NCI-H1930 (cell line): Measurements from ENCODE around the gene ZFYVE9.
"Not testable (repeated sequence)": the region's sequence is repeated elsewhere in the genome, so short reads cannot be mapped to it uniquely, and the experiment has no call there.

Experiments
- DNase-seq, 2 experiments: peaks; one replicate each; lab custom pipeline; 2025; lab: John Stamatoyannopoulos, UW

Gene ZFYVE9

DNA sequence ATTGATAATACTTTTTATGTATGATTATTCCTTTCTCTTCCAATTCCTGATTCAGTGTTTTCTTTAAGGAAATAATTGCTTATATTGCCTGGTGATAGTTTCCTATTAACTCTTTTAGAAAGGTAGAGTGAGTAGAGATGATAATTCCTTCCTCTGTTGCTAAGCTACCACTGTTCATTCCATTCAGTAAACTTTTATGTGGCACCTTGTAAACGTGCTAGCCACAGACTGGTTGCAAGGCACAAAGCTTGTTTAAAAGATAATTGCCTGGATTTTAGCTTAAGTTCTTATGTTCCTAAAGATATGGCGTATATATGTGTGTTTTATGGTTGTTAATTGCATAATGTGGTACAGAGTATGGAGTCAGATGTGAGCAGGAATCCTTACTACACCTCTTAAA, 3.2 kb downstream of the ZFYVE9 start:
- no peak for DNase-seq

DNA sequence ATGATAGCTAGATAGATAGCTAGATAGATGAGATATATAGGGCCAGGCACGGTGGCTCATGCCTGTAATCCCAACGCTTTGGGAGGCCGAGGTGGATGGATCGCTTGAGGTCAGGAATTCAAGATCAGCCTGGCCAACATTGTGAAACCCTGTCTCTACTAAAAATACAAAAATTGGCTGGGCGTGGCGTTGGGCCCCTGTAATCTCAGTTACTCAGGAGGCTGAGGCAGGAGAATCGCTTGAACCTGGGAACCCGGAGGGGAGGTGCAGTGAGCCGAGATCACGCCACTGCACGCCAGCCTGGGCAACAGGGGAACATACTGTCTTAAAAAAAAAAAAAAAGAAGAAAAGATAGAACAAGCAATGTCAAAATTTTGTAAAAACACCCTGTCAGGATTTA, 8.6 kb downstream of the ZFYVE9 start:
- not testable (repeated sequence) for DNase-seq

DNA sequence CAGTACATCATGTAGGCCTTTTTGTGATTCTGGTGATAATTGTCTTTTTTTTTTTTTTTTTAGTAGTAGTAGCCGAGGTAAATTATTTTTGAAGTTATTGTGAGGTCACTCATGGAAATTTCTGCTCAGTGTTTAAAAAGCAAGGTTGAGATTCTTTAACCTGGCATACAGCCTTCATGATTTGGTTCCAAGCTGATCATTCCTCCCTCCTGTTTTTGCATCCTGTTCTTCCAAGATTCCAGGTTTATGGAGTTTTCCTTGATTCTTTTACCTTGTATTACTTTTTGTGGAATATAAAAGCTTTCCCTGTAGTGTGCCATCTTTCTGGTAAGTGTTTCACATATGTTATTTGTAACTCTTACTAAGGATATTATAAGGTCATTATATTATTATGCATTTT, 9.1 kb downstream of the ZFYVE9 start:
- no peak for DNase-seq

DNA sequence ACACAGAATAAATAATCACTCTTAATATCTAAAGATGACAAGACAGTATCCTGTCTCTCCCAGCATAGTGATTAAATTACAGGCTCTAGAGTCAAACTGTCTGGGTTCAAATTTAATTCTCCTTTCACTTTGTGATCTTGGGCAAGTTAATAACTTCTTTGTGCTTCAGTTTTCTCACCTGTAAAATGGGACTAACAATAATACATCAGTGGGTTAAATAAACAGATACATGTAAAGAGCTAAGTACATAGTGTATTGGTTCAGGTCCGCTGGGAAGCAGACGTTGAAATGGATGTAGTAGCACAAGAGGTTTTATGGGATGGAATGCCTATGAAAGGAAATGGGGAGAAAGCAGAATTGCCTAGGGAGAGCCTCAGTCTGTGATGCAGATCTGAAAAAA, 10.7 kb downstream of the ZFYVE9 start:
- DNase-seq = no peak

DNA sequence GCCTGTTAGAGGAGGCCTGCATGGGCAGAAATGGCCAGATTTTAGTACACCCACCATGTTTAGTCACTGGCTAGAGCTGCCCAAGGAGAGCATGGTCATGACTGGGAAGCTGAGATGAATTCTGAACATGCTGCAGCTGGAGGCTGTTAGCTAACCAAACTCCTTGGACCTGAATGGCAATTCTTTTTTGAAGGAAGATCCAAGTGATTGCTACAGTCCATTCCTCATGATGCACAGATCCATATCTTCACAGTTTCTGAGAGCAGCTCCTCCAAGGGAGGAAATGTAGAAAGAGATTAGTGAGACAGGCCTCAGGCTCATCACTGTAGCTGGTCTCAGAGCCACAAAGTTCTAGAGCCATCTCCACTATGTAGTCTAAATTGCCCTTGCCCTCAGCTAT, 11.1 kb downstream of the ZFYVE9 start:
- DNase-seq = no peak

DNA sequence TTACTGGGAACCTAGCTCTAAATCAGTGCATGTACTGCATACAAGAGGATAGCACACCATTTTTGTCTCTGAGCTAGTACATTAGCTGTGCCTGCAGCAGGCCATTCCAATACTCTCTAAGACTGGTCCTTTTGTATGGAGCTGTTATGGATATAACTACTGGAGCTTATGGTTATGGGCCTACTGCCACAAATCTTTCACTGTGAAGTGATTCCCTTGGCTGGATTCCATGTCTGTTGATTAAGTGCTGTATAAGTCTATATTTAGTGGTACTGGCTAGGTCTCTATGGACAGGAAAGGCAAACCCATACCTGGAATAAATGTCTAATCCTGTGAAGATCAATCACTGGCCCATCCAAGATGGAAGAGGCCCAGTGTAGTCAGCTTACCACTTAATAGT, 12.0 kb downstream of the ZFYVE9 start:
- DNase-seq = no peak

DNA sequence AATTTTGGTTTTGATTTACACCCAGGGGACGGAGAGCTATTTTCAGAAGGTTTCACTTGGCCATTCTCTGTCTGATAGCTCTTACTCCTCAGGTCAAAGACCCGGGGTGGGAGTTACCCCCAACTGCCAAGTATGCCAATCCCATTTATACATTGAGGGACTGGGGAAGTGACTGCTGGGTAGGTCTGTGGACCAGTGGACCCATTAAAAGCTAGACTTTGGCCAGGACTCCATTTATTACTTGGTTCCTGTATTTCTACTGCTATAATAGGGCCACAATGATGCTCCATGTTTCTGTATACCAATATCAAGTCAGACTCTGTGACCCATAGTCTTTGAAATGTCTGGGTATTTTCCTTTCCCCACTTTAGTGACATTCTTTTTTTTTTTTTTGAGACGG, 14.6 kb downstream of the ZFYVE9 start:
- no peak for DNase-seq

DNA sequence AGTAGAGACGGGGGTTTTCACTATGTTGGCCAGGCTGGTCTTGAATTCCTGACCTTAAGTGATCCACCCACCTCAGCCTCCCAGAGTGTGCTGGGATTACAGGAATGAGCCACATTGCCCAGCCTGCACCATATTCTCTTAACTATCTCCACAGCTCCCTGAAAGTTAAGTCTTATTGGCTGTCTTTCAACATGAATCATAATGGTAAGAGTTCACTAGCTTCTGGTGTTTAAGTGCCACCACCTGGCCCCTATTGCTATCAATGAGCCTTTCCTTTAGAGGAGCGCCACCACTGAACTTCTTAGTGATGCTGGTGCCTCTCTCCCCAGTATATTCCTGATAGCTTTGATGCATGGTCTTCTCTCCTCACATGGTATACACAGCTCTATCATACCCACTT, 15.7 kb downstream of the ZFYVE9 start:
- DNase-seq = no peak

DNA sequence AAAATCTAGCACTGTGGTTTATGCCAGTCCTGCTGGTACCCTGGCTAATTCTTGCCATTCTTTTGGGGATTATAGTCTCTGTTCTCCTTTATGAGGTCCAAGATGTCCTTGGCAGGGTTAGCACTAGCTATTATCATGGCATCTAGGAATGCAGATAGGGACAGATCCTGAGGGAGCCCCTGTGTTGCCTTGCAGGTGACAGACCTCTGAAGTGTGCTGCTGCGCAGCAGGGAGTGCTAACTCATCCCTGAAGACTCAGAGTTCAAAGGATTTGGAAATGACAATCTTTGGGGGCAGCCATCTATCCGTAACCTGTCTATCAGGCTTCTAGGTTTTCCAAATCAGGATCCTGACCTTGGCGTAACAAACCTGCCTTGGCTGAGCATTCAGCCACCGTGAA, 16.3 kb downstream of the ZFYVE9 start:
- no peak for DNase-seq

DNA sequence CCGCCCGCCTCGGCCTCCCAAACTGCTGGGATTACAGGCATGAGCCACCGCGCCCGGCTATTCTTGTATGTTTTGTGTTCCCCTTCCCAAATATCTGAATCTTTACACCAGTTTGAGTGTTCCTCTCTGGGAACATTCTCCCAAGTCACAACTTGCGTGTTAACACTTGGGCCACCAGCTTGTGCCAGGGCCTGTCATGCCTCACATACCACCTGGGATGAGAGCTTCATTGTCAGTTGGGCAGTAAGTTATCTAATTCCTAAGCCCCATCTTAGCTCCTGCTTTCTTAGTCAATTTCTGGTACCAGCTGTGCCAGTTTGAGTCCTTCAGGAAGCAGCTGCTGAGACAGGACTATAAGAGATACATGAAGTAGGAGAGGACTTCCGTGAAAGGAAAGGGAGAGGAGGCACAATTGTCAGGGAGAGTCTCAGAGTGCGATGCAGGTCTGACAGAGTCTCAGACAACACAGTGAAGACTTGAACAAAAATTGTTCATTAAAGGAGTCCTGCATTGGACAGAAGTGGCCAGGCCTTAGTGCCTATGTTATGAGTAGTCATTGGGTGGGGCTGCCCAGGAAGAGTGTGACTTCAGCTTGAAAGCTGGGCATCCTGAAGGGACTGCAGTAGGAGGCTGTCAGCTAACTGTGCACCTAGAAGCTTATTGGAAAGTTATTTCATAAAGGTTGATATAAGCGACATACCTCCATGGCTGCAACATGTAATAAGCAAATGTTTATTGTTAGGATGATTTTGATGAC, 17.3 kb downstream of the ZFYVE9 start:
- DNase-seq = no peak

DNA sequence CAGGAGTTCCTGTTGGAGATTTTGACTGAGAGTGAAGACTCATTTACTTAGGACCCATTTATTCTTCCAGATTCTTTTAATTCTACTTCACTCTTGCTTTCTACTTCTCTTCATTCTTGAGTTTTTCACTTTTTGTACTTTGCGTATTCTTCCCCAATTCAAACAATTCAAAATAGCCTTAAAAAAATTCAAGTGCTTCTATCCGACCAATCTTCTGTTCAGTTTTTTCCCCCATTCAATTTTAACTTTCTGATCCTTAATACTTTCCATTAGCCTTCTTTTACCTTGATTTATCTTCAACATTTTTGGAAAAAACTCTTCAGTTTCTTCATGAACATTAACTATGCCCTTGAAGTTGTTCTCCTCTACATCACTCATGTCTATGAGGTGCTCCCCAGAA, 21.1 kb downstream of the ZFYVE9 start:
- DNase-seq = no peak

DNA sequence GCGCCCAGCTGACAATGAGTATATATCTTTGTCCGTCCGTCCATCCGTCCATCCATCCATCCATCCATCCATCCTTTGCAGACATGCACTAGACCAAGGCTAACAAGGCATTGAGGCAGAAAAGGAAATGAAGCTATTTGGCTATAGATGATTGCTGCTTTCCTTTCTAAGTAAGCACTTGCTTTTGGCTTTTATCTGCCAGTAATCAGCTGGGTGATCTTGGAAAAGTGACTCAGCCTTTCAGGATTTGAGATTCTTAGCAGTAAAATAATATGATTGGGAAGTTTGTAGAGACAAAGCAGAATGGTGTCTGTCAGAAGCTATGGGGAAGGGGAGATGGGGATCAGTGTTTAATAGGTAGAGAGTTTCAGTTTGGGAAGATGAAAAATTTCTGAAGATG, 22.7 kb downstream of the ZFYVE9 start:
- no peak for DNase-seq

DNA sequence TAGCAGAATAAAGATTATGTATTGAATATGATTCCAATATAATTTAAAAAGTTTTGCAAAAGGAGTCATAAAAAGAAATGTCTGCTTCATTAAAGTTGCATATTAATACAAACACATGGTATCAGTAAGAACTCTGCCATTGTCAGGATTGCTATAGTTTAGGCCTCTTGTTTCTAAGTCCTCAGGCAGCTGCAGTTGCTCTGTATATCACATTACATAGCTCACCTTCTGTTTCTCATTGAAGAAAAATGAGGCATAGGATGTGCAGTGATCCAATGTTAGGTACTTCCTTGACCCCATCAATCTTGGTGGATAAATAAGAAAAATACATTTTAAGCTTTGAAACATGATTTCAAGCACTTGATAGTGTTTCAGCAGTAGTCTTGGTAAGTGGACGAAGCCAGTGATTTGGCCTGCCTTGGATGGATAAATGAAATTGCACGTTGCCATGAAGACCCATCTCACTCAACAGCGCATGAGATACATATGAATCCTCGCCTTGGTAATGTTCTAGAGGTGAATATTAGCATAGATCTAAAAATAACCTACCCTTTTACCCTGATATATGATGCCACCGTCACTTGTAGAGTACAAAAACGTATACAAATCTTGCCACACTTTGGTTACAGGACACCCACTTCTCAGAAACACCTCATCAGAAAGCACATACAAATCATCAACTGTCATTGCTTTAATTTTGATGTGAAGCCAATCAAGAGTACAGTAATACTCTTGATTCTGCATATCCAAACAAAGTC, 25.3 kb downstream of the ZFYVE9 start:
- no peak for DNase-seq

DNA sequence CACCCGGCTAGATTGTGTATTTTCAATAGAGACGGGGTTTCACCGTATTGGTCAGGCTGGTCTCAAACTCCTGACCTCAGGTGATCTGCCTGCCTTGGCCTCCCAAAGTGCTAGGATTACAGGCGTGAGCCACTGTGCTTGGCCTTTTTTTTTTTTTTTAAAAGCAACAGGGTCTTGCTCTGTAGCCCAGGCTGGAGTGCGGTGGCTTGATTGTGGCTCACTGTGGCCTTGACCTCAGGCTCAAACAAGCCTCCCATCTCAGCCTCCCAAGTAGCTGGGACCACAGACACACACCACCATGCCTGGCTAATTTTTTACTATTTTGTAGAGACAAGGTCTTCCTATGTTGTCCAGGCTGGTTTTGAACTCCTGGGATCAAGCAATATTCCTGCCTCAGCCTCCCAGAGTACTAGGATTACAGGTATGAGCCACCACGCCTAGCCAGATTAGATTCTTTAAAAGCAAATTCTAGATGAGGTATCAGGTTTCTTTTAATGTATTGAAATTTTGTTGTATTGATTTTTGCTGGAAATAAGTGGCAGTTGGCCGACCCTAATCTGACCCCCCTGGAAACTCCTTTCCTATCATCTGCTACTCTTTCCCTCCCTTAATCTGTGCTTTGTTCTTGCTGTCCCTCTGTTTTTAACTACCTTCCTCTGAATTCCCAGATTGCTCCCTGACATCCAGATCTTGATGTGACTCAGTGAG, 26.6 kb downstream of the ZFYVE9 start:
- no peak for DNase-seq

DNA sequence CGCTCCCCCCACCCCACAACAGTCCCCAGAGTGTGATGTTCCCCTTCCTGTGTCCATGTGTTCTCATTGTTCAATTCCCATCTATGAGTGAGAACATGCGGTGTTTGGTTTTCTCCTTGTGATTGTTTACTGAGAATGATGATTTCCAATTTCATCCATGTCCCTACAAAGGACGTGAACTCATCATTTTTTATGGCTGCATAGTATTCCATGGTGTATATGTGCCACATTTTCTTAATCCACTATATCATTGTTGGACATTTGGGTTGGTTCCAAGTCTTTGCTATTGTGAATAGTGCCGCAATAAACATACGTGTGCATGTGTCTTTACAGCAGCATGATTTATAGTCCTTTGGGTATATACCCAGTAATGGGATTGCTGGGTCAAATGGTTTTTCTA, 29.3 kb downstream of the ZFYVE9 start:
- not testable (repeated sequence) for DNase-seq

DNA sequence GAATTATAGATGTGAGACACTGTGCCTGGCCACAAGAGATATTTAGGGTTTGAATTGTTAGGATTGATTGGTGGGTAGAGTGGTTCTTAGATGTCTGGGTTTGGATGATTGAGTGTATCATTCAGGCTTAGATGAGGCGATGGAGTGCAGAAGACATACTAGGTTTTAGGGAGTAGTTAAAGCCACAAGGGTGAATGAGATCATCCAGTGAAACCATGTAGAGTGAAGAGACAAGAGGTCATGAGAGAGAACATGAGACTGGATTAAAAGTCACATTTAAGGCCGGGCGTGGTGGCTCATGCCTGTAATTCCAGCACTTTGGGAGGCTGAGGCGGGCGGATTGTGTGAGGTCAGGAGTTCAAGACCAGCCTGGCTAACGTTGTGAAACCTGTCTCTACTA, 37.2 kb downstream of the ZFYVE9 start:
- no peak for DNase-seq

DNA sequence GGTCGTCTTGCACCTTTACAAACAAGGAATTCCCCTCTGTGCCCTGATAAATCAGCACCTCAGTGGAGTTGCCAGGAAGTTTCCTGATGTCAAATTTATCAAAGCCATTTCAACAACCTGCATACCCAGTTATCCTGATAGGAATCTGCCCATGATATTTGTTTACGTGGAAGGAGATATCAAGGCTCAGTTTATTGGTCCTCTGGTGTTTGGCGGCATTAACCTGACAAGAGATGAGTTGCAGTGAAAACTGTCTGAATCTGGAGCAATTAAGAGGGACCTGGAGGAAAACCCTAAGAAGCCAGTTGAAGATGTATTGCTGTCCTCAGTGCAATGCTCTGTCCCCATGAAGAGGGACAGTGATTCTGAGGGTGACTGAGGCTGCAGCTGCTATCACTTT, 38.3 kb downstream of the ZFYVE9 start:
- DNase-seq = no peak

DNA sequence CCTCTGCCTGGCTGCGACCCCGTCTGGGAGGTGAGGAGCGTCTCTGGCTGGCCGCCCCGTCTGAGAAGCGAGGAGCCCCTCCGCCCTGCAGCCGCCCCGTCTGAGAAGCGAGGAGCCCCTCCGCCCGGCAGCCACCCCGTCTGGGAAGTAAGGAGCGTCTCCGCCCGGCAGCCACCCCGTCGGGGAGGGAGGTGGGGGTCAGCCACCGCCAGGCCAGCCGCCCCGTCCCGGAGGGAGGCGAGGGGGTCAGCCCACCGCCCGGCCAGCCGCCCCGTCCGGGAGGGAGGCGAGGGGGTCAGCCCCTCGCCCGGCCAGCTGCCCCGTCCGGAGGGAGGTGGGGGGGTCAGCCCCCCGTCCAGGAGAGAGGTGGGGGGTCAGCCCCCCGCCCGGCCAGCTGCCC, 39.9 kb downstream of the ZFYVE9 start:
- DNase-seq = not testable (repeated sequence)

DNA sequence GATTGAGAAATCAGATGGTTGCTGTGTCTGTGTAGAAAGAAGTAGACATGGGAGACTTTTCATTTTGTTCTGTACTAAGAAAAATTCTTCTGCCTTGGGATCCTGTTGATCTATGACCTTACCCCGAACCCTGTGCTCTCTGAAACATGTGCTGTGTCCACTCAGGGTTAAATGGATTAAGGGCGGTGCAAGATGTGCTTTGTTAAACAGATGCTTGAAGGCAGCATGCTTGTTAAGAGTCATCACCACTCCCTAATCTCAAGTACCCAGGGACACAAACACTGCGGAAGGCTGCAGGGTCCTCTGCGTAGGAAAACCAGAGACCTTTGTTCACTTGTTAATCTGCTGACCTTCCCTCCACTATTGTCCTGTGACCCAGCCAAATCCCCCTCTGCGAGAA, 40.4 kb downstream of the ZFYVE9 start:
- not testable (repeated sequence) for DNase-seq

DNA sequence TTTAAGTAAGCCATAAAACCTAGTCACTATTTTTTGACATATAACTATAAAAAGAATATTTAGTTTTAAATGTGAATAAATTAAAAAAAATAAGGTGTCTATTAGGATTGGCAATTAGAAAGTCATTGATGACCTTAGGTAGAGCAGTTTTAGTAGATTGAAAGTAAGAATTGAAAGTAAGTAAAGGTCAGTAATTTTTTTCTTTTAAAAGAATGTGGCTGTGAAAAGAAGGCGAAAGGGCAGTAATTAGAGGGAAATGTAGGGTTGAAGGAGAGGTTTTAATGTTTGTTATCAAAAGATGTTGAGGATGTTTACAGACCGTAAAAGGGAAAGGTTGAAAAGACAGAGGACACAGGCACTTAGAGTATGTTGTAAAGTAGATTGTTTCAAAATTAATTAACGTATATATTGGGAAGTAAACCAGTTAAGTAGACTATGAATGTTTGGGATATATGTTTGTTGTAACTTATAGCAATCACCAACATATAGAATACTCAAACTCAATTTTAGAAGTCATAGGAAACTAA, 41.0 kb downstream of the ZFYVE9 start:
- DNase-seq = no peak

DNA sequence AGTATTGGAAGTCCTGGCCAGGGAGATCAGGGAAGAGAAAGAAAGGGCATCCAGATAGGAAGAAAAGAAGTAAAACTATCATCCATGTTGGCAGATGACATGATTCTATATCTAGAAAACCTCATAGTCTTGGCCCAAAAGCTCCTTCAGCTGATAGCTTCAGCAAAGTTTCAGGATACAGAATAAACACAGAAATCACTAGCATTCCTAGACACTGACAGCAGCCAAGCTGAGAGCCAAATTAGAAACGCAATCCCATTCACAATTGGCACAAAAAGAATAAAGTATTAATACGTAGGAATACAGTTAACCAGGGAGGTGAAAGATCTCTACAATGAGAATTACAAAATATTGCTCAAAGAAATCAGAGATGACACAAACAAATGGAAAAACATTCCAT, 44.6 kb downstream of the ZFYVE9 start:
- DNase-seq = no peak

DNA sequence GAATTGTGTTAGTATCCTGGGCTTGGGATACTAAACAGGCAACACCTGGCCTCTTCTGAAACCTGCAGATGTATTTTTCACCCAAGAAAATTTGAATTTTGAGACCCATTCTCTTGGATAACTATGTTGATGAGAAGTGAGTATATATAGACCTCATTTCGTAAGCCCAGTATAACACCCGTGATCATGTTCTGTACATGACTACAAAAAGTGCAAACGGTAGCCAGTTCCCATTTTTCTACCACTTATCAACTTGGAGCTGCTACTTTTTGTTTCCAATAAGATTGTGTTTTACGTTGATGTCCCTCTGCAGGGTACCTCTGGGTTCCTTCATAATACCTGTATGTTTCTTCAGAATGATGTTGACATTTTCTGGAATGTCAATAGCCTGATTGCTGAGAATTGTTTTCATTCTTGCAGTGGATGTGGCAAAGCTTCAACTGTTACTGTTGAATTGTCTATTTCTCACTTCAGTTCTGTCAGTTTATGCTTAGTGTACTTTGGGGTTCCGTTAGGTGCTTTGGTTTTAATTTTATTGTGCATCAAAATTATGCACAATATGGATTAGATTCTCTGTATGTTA, 48.1 kb downstream of the ZFYVE9 start:
- DNase-seq = no peak
